Epithelial cell of esophagus (primary cell): ENCODE results near the gene STX18.

Source experiments
- DNase-seq: peaks from one replicate; pipeline ENCODE4 v3.0.0; 2010; ENCODE audit warnings: low read depth
- H3K4me3 ChIP-seq: 2 replicates; pipeline ENCODE4 v1.5.1; 2011; ENCODE audit warnings: mild to moderate bottlenecking, low read length, control low read depth
- CTCF ChIP-seq: IDR thresholded peaks from 2 replicates; pipeline ENCODE4 v1.5.1; 2011; ENCODE audit warnings: low read depth, mild to moderate bottlenecking, low read length, control low read depth, inconsistent platforms; ENCODE audit not compliant: insufficient read depth; ENCODE audit errors: missing control alignments

STX18 gene

GRCh38 chr4:4440333-4441061, 101.4 kb downstream of the STX18 start:
- no peak for TF ChIP-seq CTCF
- peak; percentile 34 for DNase-seq
- no peak overlapping the region for H3K4me3 ChIP-seq

DNA sequence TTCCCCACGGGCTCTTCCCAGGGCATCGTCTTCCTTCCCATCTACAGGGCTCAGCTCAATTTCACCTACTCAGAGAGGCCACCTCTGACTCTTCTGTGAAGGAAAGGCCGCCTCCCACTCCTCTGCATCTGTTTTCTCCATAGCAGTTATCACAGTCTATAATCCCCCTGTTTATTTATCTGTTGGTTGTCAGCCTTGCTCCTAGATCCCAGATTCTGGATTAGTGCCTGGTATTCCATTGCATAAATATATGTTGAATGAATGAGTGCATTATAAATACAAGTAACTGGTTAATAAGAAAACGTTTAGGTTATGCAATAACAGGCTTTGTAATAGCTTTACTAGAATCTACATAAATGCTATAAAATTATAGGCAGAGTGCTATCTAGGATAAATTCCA, 102.1 kb downstream of the STX18 start:
- no peak for TF ChIP-seq CTCF
- no peak overlapping the region for H3K4me3 ChIP-seq
- no peak for DNase-seq

GRCh38 chr4:4438891-4439290, 103.0 kb downstream of the STX18 start:
- no peak for TF ChIP-seq CTCF
- no peak for DNase-seq

DNA sequence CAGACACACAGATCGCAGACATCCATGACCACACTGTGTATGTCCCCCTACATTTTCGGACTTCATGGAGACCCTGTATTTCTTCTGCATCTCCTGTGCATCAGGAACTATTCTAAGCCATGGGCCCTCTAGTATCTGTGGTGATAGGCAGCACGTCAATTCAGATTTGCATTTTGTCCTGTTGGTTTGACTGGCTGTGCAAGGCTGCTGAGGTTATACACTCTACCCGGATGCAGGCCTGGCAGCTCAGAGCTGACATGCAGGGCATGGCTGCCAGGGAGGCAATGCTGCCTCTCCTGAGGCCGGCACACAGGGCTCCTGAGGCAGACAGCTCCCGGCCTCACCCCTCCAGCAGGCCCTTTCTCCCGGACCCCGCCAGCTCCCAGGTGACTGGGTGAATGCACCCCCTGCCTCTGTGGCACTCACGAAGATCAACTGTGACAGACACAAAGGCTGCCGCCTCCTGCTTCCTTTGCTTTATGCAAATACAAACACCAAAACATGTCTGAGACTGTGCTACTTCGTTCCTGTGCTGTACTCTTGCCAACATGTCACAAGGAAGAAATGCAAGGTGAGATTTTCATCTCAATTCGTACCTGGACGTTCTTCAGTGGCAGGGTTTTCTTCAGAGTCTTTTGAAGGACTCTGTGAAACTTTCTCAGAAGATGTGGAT, 103.9 kb downstream of the STX18 start:
- H3K4me3 ChIP-seq = no peak overlapping the region
- DNase-seq = no peak
- TF ChIP-seq CTCF = no peak

More at GRCh38 chr4:4438891-4439290, 103.0 kb downstream of the STX18 start:
- no peak overlapping the region for H3K4me3 ChIP-seq

DNA sequence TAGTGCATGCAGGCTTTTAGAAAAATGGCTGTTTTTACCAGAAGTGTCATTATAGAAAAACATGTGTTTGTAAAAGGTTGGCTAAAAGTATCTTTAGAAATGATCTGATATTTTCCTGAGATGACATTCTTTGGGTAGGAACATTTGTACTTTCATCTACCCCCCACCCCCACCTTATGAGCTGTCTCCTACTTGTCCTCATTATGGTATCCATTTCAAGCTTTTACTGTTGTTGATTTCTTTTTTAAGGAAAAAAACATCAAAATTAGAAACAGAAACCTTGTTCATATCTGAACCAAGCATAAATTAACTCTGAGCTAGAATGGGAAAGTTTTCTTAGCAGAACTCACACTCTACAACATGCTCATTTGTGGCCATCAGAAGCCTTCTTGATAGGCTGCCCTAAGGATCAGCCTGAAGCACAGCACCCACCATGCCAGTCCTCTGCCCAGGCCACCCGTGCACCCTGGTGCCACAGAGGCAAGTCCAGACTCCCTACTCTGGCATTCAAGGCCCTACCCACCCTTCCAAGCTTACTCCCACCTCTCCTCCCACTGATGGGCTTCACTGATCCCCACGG, 105.5 kb downstream of the STX18 start:
- no peak overlapping the region for H3K4me3 ChIP-seq
- DNase-seq = no peak
- TF ChIP-seq CTCF = no peak

DNA sequence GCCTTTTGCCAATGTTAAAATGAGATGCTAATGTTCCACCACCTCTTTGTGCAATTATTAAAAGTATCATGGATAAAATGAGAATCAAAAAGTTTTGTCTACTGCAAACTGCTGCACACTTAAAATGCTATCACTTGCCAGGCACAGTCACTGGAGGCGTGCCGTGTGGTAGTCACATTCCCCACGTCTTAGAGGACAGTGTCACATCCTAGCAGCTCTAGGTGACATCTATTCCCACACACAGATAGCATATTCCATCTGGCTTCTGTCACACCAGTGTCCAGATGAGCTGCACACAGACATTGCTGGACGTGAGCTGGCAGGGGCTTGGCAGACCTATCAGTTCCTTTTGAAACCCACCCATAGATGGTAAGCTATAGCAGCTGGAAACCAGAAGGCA, 107.9 kb downstream of the STX18 start:
- no peak for DNase-seq
- TF ChIP-seq CTCF = no peak

More for the DNA sequence above, 107.9 kb downstream of the STX18 start:
- H3K4me3 ChIP-seq = no peak overlapping the region
